Hepatocyte (in vitro differentiated cells): ENCODE measurements around the gene CAPN2. TPM values are rescaled to one million over a fixed set of nuclear protein-coding genes. Genes with fewer than 3 reads are reported as not detected.

Experiments
- DNase-seq: peaks from one replicate; pipeline ENCODE4 v3.0.0-alpha.2; 2016; ENCODE audit warnings: low spot score
- H2AFZ ChIP-seq: fragments of 200-600 bp; sonication (generic); 2 replicates; pipeline ENCODE4 v1.6.0; 2016; ENCODE audit warnings: antibody characterized with exemption, mild to moderate bottlenecking
- H3K27ac ChIP-seq: fragments of 200-600 bp; sonication (generic); 2 replicates; pipeline ENCODE4 v1.5.1; 2016; ENCODE audit warnings: mild to moderate bottlenecking
- H3K27me3 ChIP-seq: fragments of 200-600 bp; sonication (generic); 2 replicates; pipeline ENCODE4 v1.6.1; 2016
- H3K36me3 ChIP-seq: fragments of 200-600 bp; sonication (generic); replicated peaks from 2 replicates; pipeline ENCODE4 v1.5.1; 2016; ENCODE audit warnings: low read depth; ENCODE audit not compliant: insufficient read depth
- H3K4me1 ChIP-seq: fragments of 200-600 bp; sonication (generic); 2 replicates; pipeline ENCODE4 v1.5.1; 2016; ENCODE audit warnings: mild to moderate bottlenecking, moderate library complexity; ENCODE audit not compliant: insufficient read depth
- H3K4me2 ChIP-seq: fragments of 200-600 bp; sonication (generic); 2 replicates; pipeline ENCODE4 v1.6.0; 2016
- H3K4me3 ChIP-seq: fragments of 200-600 bp; sonication (generic); 2 replicates; pipeline ENCODE4 v1.5.1; 2016; ENCODE audit warnings: mild to moderate bottlenecking
- H3K79me2 ChIP-seq: fragments of 200-600 bp; sonication (generic); 2 replicates; pipeline ENCODE4 v1.6.0; 2017; ENCODE audit warnings: mild to moderate bottlenecking
- H3K9me2 ChIP-seq: fragments of 200-600 bp; sonication (generic); replicated peaks from 2 replicates; pipeline ENCODE4 v1.6.0; 2017; ENCODE audit warnings: mild to moderate bottlenecking; ENCODE audit not compliant: insufficient read depth
- H3K9me3 ChIP-seq: fragments of 200-600 bp; sonication (generic); 2 replicates; pipeline ENCODE4 v1.5.1; 2016; ENCODE audit warnings: low read depth, mild to moderate bottlenecking
- H4K20me1 ChIP-seq: fragments of 200-600 bp; sonication (generic); 2 replicates; pipeline ENCODE4 v1.6.0; 2016; ENCODE audit warnings: mild to moderate bottlenecking; ENCODE audit not compliant: insufficient read depth, poor library complexity, severe bottlenecking
- CTCF ChIP-seq: fragments of 200-600 bp; sonication (generic); IDR thresholded peaks from 2 replicates; pipeline ENCODE4 v1.5.1; 2016; ENCODE audit warnings: antibody characterized with exemption, mild to moderate bottlenecking; ENCODE audit not compliant: poor library complexity
- EZH2 ChIP-seq: fragments of 200-600 bp; sonication (generic); IDR thresholded peaks from 2 replicates; pipeline ENCODE4 v1.6.1; 2016; ENCODE audit warnings: antibody characterized with exemption, mild to moderate bottlenecking, borderline replicate concordance
- EZH2phosphoT487 ChIP-seq: fragments of 200-600 bp; sonication (generic); IDR thresholded peaks from one replicate; pipeline ENCODE4 v1.6.1; 2018; ENCODE audit warnings: antibody characterized with exemption, mild to moderate bottlenecking, low read depth, moderate library complexity; ENCODE audit not compliant: unreplicated experiment, severe bottlenecking
- WGBS: methylation state at CpG from one replicate; pipeline ENCODE4 v1.1.6; 2016; ENCODE audit warnings: low lambda C conversion rate; ENCODE audit errors: missing lambda C conversion rate; 5-methylcytosine and 5-hydroxymethylcytosine counted together
- polyA plus RNA-seq: library from polyadenylated mRNA; unstranded; fragments of >200 nt; fragmentation: Nextera tagmentation; extraction: Ambion mirVana; gene quantifications from 2 replicates; pipeline ENCODE4 v1.2.1, GENCODE V29; 2016
- total RNA-seq: library from RNA; depleted of rRNA; stranded (reverse); fragments of >200 nt; gene quantifications from 2 replicates; pipeline ENCODE4 v1.2.3, GENCODE V29; 2014

The CAPN2 gene
- total and polyA plus RNA-seq, 2 experiments from 2014 or later: 147 to 162 TPM

- no peaks in the 10 kb centered on the region for H3K36me3 ChIP-seq
- 68% methylated on average over 7 of the region's 7 CpGs for WGBS
- DNase-seq: peak; percentile 44
Observed at GRCh38 chr1:223670458-223671159, 41.7 kb upstream of the CAPN2 start.

DNA sequence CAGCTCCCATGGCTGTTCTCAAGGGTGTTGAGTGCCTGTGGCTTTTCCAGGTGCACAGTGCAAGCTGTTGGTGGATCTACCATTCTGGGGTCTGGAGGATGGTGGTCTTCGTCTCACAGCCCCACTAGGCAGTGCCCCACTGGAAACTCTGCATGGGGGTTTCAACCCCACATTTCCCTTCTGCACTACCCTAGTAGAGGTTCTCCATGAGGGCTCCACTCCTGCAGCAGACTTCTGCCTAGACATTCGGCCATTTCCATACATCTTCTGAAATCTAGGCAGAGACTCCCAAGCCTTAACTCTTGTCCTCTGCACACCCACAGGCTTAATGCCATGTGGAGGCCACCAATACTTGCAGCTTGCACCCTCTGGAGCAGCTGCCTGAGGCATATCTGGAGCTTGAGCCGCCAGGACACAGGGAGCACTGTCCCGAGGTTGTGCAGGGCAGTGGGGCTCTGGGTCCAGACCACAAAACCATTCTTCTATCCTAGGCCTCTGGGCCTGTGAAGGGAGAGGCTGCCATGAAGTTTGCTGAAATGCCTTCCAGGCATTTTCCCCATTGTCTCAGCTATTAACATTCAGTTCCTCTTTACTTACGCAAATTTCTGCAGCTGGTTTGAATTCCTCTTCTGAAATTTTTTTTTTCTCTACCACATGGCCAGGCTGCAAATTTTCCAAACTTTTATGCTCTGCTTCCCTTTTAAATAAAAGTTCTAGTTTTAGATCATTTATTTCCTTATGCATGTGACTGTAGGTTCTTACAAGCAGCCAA lies 38.0 kb upstream of the CAPN2 start:
- Histone ChIP-seq H4K20me1 (no peaks in the 10 kb centered on the region), H3K4me3 (no peak overlapping the region), H3K27me3 (no peaks in the 10 kb centered on the region), H3K36me3 (no peaks in the 10 kb centered on the region), H3K79me2 (no peaks in the 10 kb centered on the region), H3K4me2 (no peak overlapping the region), H3K4me1 (no peaks in the 10 kb centered on the region), H2AFZ (no peak overlapping the region), H3K9me3 (no peaks in the 10 kb centered on the region), H3K27ac (no peak overlapping the region), H3K9me2 (no peaks in the 10 kb centered on the region)
- DNase-seq: no peak
- TF ChIP-seq CTCF: no peak
- TF ChIP-seq EZH2: no peak
- TF ChIP-seq EZH2phosphoT487: no peak
- WGBS: 72% methylated on average over 5 of the region's 5 CpGs

More at GRCh38 chr1:223670458-223671159, 41.7 kb upstream of the CAPN2 start:
- Histone ChIP-seq H3K4me3 (no peak overlapping the region), H3K79me2 (no peaks in the 10 kb centered on the region), H3K27me3 (no peaks in the 10 kb centered on the region), H3K9me3 (no peaks in the 10 kb centered on the region), H4K20me1 (no peaks in the 10 kb centered on the region), H3K4me2 (no peak overlapping the region), H2AFZ (no peak overlapping the region), H3K9me2 (no peaks in the 10 kb centered on the region), H3K4me1 (no peaks in the 10 kb centered on the region), H3K27ac (no peak overlapping the region)
- TF ChIP-seq EZH2phosphoT487 (no peak), CTCF (peak; percentile 39), EZH2 (no peak)

- Histone ChIP-seq H2AFZ (no peak overlapping the region), H3K9me3 (no peaks in the 10 kb centered on the region), H3K27ac (no peak overlapping the region), H3K4me2 (no peak overlapping the region), H3K79me2 (no peaks in the 10 kb centered on the region), H3K4me3 (no peak overlapping the region), H4K20me1 (no peaks in the 10 kb centered on the region), H3K27me3 (no peaks in the 10 kb centered on the region), H3K9me2 (no peaks in the 10 kb centered on the region), H3K36me3 (no peaks in the 10 kb centered on the region), H3K4me1 (no peaks in the 10 kb centered on the region)
- DNase-seq: no peak
- no peak for TF ChIP-seq CTCF
- no peak for TF ChIP-seq EZH2
- TF ChIP-seq EZH2phosphoT487: no peak
- WGBS: 88% methylated on average over 6 of the region's 6 CpGs
Observed at GRCh38 chr1:223678841-223679240, 33.5 kb upstream of the CAPN2 start.
